ENCODE data around the gene TFPI.

The TFPI gene

DNA sequence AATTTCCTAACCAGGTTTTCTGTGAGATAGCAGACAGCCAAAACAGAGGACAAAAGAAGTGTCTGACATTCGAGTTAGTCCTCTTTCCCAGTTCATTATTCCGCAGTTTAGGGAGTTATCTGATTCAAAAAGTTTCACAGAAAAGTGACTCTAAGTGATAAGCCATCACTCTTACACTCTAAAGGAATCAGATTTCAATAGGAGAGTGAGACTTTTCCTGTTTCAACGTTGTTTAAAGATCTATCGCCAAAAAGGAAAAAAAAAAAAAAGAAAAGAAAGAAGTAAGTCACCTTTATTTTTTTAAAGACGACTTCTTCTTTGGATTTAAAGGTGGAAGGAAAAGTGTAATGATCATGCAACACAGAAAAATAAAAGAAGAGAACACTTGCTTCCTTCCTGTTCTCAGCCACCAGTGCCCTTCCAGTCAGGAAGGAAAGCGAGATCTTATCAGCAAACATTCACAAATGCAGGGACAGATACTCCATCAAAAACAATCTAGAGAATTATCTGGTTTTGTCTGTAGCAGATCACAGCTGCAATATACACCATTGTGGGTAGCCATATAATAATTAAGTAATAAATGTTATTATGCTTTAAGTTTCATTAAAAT lies 49.8 kb downstream of the TFPI start:
- DNase-seq (ENCODE audit: low read depth), result peak; percentile 15

DNA sequence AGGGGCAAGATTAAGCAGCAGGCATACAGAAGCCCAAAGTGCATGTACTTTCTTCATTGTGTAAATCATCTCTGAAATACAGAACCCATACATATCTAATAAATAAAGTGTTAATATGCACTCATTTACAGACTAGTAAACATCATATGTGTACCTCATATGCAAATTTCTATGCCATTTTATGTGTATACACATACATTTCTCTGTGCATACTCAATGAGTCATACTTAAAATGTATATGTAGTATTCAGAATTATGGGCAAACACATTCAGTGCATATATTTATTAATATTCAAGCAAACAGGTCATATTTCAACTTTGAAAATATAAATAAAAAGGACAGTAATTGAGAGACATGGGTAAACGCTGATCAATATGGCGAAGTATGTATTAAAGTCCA lies 50.5 kb downstream of the TFPI start:
- no peak for DNase-seq (ENCODE audit: low read depth)

DNA sequence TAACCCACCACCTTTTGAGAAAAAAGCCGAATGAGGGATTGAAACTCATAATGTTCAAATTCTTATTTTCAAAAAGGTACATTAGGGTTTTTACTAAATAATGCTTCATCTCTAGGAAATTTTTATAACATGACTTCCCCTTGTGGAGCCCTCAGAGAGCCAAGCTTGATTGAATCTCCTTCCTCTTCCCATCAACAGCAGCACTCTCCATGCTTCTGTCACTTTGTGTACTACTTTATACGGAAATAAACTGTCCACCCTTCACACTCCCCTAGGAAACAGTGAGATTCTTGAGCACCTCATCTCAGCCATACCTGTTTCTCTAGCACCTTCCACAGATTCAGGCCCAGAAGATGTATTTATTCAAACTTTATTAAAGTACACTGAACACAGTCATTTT lies 51.8 kb downstream of the TFPI start:
- DNase-seq (ENCODE audit: low read depth), result no peak

DNA sequence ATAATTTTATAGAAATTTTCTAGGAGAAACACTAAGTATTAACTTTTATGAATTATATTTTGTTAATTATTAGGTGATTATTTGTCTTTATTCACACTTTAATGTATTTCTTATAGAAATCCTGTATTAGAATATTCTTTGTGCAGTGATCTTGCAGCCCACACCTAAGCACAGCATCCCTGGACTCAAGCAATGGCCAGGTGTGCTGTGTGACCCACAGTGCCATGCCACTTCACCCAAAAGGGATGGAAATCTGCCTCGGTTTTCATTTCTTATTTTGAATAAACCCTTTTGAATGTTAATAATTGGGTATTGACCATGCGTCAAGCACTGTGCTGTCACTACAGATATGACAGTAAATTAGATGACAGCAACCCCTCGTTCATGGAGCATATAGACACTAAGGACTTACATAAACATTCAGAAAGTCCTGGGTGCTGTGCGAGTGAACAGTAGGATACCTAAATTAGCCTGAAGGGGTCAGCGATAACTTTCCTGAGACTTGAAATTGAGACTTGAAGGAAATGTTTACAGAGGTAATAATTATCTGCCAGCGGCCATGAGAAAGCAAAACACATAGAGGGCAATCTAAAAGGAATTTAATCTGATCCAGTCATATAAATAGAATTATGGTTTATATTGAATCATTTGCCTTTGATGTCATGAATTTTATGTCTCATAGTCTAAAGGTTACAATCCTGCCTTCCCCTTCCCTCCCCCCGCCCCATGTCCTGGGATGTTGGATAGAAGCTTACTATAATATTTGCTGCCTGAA lies 53.5 kb downstream of the TFPI start:
- peak; percentile 82 for DNase-seq (ENCODE audit: low read depth)

DNA sequence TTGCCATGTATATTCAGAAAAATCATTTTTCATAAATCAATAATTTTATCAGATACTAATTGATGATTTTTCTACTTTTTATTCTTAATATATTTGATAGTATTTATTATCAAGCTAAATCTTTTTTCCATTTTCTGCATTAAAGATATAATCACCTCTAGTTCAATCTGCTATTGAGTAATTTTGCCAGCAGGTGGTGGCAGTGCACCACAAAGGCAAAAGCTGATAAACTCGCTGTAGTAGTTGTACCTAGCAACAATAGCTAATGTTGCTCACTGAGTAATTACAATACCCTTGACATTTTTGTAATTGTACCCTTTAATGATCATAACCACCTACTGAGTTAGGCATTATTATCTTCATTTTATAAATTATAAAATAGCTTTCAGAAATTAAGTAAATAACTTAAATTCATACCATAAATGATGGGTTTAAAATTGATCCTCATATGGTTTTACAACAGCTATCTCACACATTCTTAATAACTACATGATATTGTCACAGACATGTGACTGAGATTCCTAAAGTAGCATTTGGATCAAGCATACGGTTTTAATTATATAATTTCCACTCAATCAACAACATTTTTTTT lies 54.2 kb downstream of the TFPI start:
- DNase-seq (ENCODE audit: low read depth), result peak; percentile 77

DNA sequence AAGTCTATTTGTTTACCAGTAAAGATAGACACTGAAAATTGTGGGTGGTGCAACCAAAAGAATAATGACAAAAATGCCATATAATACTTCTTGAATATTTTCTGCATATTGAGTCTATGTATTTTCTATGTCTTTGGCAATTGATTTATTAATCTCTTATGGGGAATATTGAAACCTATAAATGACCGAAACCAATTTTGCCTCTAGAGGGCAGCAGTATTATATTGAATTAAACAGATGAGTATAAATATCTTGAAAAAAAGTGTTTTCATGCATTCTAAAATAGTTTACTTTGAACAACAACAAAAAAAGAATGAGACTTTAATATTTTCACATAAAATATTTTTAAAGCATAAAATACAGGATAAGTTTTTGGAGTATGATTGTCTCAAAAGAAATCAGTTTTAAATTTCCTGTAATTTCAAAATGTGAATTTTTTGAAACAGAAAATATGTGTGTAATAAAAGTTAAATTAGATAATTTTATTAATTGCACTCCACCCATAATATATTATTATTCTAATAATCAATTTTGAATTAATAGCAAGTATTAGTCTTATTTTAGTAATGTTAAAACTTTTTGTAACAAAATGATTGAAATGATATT lies 56.3 kb downstream of the TFPI start:
- DNase-seq (ENCODE audit: low read depth), result peak; percentile 63

DNA sequence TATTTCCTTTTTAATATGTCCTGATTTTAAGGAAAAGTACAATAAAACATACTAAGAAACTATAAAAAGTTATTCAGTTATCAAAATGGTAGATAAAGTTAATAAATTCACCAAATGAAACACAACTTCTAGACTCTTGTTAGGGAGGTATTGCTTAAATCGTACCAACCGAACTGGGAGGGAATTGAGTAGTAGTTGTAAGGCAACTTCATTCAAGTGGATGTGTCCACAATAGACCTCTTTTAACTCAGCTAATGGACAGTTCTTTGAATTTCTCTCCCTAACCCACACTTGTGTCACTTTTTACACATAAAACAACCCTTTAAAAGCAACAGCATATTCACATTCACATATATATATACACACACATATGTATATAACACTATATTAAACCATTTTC lies 57.1 kb downstream of the TFPI start:
- DNase-seq (ENCODE audit: low read depth), result no peak

DNA sequence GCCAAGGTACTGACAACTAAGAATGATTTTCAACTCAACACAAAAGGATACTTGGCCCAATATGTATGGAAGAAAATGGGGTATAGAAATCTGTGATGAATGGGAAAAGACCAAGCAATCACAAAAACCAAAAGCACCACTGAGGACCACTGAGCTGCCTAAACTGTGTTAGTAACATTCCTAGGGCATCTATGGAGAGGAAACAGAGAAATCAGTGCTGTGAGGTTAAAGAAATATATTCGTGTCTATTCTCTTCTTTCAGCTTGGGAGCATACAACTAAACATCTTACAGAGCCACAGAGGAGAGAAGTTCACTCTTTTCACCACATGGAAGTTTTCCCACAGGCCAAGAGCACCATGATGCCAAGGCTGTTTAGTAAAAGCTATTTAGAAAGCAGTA lies 58.9 kb downstream of the TFPI start:
- DNase-seq (ENCODE audit: low read depth), result no peak

DNA sequence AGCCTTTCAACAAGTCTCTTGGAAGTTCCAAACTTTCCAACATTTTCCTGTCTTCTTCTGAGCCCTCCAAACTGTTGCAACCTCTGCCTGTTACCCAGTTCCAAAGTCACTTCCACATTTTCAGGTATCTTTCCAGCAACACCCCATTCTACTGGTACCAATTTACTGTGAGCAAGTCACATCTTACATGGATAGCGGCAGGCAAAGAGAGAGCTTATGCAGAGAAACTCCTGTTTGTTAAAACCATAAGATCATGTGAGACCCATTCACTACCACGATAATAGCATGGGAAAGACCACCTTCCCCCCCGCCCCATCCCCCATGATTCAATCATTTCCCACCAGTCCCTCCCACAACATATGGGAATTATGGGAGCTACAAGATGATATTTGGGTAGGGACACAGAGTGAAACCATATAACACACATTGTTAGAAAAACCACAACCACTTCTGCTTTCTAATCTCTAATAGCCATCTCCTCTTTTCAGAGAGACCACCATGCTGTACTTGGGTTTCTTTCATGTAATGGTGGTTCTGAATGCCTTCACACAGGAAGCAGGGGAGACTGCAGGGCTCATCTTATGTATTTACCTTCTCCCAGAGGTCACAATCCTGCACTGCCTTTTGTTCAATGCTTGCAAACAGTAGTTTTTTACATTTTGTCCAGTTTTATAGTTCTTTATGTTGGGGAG lies 60.2 kb downstream of the TFPI start:
- no peak for DNase-seq (ENCODE audit: low read depth)

DNA sequence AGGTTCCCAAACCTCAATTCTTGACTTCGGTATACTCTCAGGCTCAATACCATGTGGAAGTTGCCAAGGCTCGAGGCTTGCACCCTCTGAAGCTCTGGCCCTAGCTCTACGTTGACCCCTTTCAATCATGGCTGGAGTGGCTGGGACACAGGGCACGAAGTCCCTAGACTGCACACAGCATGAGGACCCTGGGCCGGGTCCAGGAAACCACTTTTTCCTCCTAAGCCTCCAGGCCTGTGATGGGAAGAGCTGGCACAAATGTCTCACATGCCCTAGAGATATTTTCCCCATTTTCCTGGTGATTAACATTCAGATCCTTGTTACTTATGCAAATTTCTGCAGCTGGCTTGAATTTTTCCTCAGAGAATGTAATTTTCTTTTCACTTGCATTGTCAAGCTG lies 61.1 kb downstream of the TFPI start:
- DNase-seq (ENCODE audit: low read depth), result no peak

DNA sequence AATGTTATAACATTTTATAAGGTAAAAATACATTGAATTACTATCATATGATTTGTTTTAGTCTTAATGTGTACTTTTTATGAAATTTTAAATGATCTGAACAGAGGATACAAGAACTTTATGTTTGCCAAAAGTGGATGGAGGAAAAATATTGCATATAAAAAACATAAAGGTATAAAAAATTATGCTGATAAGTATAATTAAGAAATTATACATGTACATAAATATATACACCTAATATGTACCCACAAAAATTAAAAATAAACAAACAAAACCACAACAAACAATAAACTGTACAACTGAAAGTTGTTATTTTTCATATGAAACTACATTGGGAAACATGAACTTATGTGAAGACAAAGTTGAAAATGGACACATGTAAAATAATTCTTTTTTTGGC lies 68.0 kb downstream of the TFPI start:
- DNase-seq (ENCODE audit: low read depth), result no peak

DNA sequence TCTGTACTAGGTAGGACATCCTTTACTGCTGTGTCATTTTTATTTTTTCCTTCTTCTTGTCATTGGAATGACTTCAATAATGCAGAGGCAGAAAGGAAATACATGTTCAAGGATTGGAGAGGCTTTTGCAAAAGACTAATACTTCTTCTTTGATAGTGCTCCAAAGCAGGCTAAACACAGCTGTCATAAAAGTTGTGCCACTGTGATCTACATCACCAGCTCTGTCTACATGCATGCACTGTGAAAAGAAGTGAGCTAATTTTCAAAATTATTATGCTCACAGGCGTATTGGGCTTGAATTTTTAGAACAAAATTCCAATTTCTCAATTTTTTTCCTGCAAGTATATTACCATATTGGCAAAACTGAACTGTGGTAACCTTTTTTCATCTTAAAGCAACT lies 68.7 kb downstream of the TFPI start:
- no peak for DNase-seq (ENCODE audit: low read depth)

DNA sequence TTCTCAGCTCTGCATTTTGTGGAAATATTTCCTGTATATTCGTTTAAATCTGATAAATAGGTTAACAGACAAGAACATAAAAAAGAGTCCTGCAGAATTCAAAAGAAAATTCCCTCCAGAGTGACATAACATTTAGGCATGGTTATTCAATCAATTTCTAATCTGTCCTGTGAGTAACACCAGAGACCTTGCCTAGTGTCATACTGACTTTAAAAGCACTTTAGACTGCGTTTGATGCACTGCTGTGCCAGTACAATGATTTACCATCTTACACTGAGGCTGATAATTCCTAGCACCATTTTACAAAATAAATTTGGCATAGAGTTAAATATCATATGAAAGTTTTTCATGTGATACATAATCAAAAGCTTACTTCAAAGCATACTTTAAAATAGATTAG lies 70.7 kb downstream of the TFPI start:
- DNase-seq (ENCODE audit: low read depth), result no peak

DNA sequence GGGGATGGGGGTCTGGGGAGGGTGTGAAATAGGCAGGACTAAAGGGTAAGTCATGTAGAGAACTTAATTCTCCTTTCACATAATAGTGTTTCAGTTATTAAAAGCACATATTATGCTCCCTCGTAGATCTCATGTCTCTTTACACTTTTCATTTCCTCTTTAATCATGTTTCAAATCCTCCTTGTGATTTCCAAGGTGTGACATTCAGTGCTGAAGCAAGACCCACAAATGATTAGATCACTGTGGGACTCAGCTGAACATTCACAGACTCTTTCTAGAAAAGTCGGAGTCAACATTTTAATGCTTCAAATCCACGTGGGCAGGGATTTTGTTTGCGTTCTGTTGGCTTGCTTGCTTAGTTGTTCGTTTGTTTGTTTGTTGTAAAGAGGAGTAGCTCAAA lies 71.4 kb downstream of the TFPI start:
- no peak for DNase-seq (ENCODE audit: low read depth)

DNA sequence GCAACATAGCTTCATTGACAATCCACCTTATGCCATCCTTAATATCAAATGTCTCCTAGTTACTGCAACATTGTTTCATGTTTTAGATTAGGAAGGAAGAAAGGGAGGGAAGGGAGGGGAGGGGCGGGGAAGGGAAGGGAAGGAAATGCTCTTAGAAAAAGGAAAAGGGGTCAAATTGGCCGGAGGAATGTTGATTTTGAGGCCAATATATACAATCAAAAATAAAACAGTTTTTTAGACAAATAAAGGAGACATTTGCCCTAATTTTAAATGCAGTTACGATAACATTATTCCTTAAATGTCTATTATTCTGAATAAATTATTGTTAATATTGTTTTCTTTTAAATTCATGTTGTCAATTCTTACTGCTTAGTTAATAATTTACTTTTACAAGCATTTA lies 72.7 kb downstream of the TFPI start:
- DNase-seq (ENCODE audit: low read depth), result no peak

DNA sequence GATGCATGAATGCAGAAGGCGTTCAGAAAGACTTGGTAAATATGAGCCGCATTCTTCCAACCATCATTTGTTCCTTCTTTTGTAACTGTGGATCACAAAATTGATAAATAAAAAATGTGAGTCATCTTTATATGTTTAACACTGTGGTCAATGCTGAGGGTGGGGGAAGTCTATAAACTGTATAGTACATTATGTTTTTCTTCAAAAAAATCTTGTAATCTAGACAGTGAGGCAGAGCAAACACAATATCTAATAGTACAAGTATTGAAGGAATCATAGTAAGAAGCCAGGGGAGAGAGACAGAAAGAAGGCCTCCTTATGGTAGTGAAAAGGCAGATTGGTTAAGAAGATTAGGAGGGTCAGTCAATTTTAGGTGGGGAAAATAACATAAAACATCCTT lies 75.5 kb downstream of the TFPI start:
- DNase-seq (ENCODE audit: low read depth), result peak; percentile 6

DNA sequence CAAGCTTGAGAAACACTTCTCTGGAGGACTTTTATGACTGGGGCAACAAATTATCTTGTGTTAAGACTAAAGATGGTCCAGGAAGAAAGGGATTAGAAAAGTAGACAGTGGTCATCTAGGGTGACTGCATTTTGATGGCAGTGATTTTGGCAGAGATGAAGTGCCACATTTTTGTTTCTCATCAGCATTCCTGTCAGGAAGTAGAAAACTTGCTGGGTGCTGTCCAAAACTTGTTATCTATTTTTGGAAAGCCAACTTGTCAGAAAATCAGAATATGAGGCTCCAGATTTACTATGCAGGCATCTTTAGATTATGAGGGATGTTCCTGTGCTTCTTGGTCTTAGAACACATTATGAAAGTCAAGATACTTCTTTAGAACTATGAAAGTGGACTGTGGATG lies 77.2 kb downstream of the TFPI start:
- no peak for DNase-seq (ENCODE audit: low read depth)

DNA sequence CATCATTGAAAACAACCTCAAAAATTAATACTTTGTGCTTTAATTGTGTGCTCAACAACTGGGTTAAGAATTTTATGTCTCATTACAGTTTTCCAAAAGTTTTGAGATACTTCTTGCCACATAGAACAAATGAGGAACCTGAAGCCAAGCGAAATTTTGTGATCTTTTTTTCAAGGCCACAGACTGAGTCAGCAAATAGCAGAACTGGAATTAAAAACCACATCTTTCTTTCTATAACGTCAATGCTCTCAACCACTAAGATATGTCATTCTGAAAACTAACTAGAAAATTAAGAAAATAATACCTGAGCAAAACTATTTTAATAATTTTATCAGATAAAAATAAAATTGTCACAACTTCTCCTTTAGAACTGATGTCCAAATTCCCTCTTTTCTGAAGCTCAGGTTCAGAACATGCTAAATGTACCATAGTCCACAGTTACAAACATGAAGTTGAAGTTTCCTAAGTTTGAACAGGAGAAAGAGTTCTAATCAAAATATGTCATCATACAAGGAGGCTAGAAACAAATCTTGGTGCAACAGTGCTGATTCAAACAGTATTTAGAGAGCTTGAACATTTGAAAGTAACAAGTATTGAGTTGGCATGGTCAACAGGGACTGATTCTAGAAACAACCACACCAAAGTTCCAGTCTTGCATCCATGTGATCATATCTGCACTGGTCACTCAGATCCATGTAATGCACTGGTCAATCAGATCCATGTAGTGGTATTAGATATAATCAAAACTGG lies 78.6 kb downstream of the TFPI start:
- DNase-seq (ENCODE audit: low read depth), result no peak

DNA sequence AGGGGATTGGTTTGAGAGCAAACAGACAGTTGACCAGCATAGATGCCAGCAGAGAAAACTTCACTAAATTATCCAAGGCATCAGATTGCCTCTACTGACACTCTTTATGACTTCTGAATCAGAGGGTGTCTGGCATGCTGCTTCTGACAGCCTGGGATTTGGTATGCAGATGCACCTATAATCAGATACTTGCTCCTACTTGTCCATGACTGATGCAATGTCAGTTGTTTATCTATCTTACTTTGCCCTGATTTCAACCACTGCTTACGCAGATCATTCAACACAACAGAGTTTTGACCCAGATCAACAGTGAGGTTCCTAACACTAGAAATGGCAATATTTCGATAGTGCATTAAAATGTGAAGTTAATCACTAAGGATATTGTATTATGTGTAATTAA lies 83.5 kb downstream of the TFPI start:
- DNase-seq (ENCODE audit: low read depth), result no peak

DNA sequence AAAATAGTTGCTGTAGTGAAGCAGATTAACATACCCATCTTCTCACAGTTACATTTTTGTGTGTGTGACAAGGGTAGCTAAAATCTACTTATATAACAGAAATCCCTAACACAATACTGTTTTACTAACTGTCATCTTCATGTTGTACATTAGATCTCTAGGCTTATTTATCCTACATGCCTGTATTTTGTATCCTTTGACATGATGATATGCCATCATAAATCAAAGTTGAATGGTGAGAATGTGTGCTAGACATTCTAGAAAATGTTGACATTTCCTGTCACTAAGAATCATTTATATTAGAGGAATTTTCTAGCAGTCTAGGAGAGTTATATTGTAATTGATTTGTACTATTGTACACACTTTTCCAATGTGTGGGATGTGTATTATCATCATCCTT lies 84.7 kb downstream of the TFPI start:
- no peak for DNase-seq (ENCODE audit: low read depth)

DNA sequence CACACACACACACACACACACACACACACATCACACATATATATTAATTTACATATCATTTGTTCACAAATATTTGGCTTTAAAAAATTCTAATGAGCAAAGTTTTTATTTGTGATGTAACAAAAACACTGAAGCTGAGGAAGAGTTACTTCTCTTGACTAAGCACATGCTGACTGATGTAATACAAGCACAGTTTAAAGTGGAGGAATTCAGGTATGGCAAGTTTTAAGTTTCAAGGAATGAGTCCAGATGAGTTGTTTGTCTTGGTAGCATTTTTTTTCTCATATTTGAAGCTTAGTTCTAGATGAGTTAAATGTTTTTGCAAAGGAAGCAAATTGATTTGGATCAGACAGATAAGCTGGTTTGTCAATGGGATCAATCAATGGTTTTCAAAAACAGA lies 86.0 kb downstream of the TFPI start:
- DNase-seq (ENCODE audit: low read depth), result no peak

Data from ELR (cell line).